H1 (cell line): Measurements from ENCODE around the gene SP4. TPM values are rescaled to one million over a fixed set of nuclear protein-coding genes. Genes with fewer than 3 reads are reported as not detected.

Source experiments
- CHD2 ChIP-seq: IDR thresholded peaks from 2 replicates; pipeline ENCODE4 v1.6.1; 2012; ENCODE audit warnings: low read length, improper control_type of control experiment
- CHD7 ChIP-seq: fragments of 300-600 bp; sonication (generic); IDR thresholded peaks from 2 replicates; pipeline ENCODE4 v1.7.1; 2012; ENCODE audit warnings: low read length, moderate library complexity, mild to moderate bottlenecking, inconsistent platforms; ENCODE audit not compliant: insufficient replicate concordance
- EP300 ChIP-seq, 2 experiments: IDR thresholded peaks; 1 replicate in 1 of 2; 2 replicates in 1 of 2; pipeline ENCODE4 v1.6.1; 2011 to 2012; ENCODE audit warnings: low read depth in 2 of 2, low read length in 2 of 2, mild to moderate bottlenecking in 2 of 2, borderline replicate concordance in 1 of 2, inconsistent platforms in 1 of 2, moderate library complexity in 1 of 2
- FOSL1 ChIP-seq: IDR thresholded peaks from 2 replicates; pipeline ENCODE4 v1.6.1; 2011; ENCODE audit warnings: mild to moderate bottlenecking, low read depth, low read length, moderate library complexity; ENCODE audit not compliant: insufficient read depth
- JUND ChIP-seq: IDR thresholded peaks from 2 replicates; pipeline ENCODE4 v1.6.1; 2011; ENCODE audit warnings: mild to moderate bottlenecking, improper control_type of control experiment, low read length
- KDM5A ChIP-seq: fragments of 200-600 bp; IDR thresholded peaks from 2 replicates; pipeline ENCODE4 v1.7.1; 2012; ENCODE audit warnings: mild to moderate bottlenecking, low read length, inconsistent platforms, mixed read lengths
- POLR2A ChIP-seq, 2 experiments: IDR thresholded peaks; 1 replicate in 1 of 2; 2 replicates in 1 of 2; pipeline ENCODE4 v1.6.1; 2011; ENCODE audit warnings: low read depth in 2 of 2, low read length in 2 of 2, mild to moderate bottlenecking in 2 of 2; ENCODE audit errors: control extremely low read depth in 1 of 2
- SIRT6 ChIP-seq: IDR thresholded peaks from one replicate; pipeline ENCODE4 v1.7.1; 2012; ENCODE audit warnings: low read length, inconsistent platforms
- TAF1 ChIP-seq: IDR thresholded peaks from 2 replicates; pipeline ENCODE4 v1.6.1; 2011; ENCODE audit warnings: mild to moderate bottlenecking, low read depth, low read length
- polyA plus RNA-seq, 7 experiments: library from polyadenylated mRNA; depleted of rRNA in 3 of 7; stranded (reverse) in 5 of 7; unstranded in 2 of 7; fragments of >200 nt in 5 of 7; fragments of 200-250 nt in 2 of 7; gene quantifications; 1 replicate in 5 of 7; 2 replicates in 1 of 7; 4 replicates in 1 of 7; pipeline versions ENCODE4 v1.2.1 to v1.2.3, GENCODE V29; 2011 to 2013; ENCODE audit warnings: missing spikeins in 2 of 7, mixed read lengths in 2 of 7
- total RNA-seq: library from RNA; stranded (reverse); fragmentation: NEBNext Ultra II Directional; extraction: Animal tissue kit (Norgen Biotek cat#: 25700); gene quantifications from 2 replicates; pipeline ENCODE4 v1.2.1, GENCODE V29; 2021
- TF ChIP-seq, protein P1 (sequence below), 3 experiments: IDR thresholded peaks; 1 replicate in 2 of 3; 2 replicates in 1 of 3; pipeline versions ENCODE4 v1.5.1 to v1.6.1; 2011; ENCODE audit warnings: low read length in 3 of 3, mild to moderate bottlenecking in 3 of 3, inconsistent platforms in 2 of 3, low read depth in 1 of 3, moderate library complexity in 1 of 3; ENCODE audit not compliant: insufficient read depth in 1 of 3; ENCODE audit errors: control extremely low read depth in 1 of 3

Gene SP4
- total and polyA plus RNA-seq, 2 of the 8 experiments (the other 6 are each of a cell fraction or from before 2014, with no cell fraction given) = 10.0 to 24.0 TPM

DNA sequence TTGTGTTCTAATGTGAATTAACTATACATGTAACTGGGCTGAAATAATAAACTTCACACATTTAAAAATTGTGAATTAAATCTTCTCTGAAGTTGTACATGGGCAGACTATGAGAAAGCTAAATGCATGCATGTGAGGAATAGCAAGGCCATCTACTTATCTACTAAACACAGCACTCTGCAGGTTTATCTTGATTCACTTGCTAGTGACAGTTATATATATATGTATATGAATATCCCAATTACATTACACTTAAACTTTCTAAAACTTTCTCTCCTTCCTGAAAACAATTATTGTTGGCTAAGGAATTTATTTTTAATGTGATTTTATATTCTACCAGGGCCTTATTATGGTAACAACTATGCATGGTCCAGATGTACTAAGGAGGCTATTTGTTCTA, 5.1 kb upstream of the SP4 start (continued):
- TF ChIP-seq CHD7 (no peak), KDM5A (no peak), CHD2 (no peak), POLR2A (IDR thresholded peaks at IDR 0.05; ENCODE audit: control extremely low read depth in 1 of 2, low read depth in 2 of 2, low read length in 2 of 2) (no peak), EP300 (IDR thresholded peaks at IDR 0.05; ENCODE audit: borderline replicate concordance in 1 of 2, low read depth in 2 of 2, low read length in 2 of 2) (no peak), SIRT6 (no peak), TAF1 (no peak), JUND (no peak), FOSL1 (no peak)
- TF ChIP-seq, protein P1, sequence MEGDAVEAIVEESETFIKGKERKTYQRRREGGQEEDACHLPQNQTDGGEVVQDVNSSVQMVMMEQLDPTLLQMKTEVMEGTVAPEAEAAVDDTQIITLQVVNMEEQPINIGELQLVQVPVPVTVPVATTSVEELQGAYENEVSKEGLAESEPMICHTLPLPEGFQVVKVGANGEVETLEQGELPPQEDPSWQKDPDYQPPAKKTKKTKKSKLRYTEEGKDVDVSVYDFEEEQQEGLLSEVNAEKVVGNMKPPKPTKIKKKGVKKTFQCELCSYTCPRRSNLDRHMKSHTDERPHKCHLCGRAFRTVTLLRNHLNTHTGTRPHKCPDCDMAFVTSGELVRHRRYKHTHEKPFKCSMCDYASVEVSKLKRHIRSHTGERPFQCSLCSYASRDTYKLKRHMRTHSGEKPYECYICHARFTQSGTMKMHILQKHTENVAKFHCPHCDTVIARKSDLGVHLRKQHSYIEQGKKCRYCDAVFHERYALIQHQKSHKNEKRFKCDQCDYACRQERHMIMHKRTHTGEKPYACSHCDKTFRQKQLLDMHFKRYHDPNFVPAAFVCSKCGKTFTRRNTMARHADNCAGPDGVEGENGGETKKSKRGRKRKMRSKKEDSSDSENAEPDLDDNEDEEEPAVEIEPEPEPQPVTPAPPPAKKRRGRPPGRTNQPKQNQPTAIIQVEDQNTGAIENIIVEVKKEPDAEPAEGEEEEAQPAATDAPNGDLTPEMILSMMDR (IDR thresholded peaks at IDR 0.05; ENCODE audit: control extremely low read depth in 1 of 3, insufficient read depth in 1 of 3, low read depth in 1 of 3, low read length in 3 of 3) = no peak
